Esophagus squamous epithelium (tissue), 5 donors: ENCODE measurements around the gene SPRR2E. TPM values are rescaled to one million over a fixed set of nuclear protein-coding genes. Genes with fewer than 3 reads are reported as not detected.
"Not testable (repeated sequence)": the region's sequence is repeated elsewhere in the genome, so short reads cannot be mapped to it uniquely, and the experiment has no call there.

ENCODE experiments used
- DNase-seq: peaks from one replicate; lab custom pipeline; 2025; lab: John Stamatoyannopoulos, UW
- H3K27ac ChIP-seq, 4 donors: fragments of 200-600 bp; sonication (generic); one replicate each; pipeline ENCODE4 v1.5.1; 2016 to 2019; ENCODE audit warnings: mild to moderate bottlenecking in 1 of 4
- H3K27me3 ChIP-seq, 4 donors: fragments of 200-600 bp; sonication (generic); 1 replicate in 3 of 4; 2 replicates in 1 of 4; pipeline versions ENCODE4 v1.5.1 to v1.6.0; 2017 to 2021; ENCODE audit warnings: antibody characterized with exemption in 1 of 4
- H3K36me3 ChIP-seq, 3 donors: fragments of 200-600 bp; sonication (generic); one replicate each; pipeline ENCODE4 v1.5.1; 2016 to 2019
- H3K4me1 ChIP-seq, 3 donors: fragments of 200-600 bp; sonication (generic); one replicate each; pipeline ENCODE4 v1.5.1; 2017 to 2019
- H3K4me3 ChIP-seq, 4 donors: fragments of 200-600 bp; sonication (generic); 1 replicate in 3 of 4; 2 replicates in 1 of 4; pipeline ENCODE4 v1.5.1; 2016 to 2019; ENCODE audit warnings: mild to moderate bottlenecking in 2 of 4, moderate library complexity in 1 of 4
- H3K9me3 ChIP-seq, 3 donors: fragments of 200-600 bp; sonication (generic); one replicate each; pipeline ENCODE4 v1.5.1; 2016 to 2019
- POLR2A ChIP-seq, 4 donors: fragments of 450-650 bp; IDR thresholded peaks; one replicate each; pipeline ENCODE4 v1.6.1; 2017; ENCODE audit warnings: antibody characterized with exemption in 4 of 4, mild to moderate bottlenecking in 4 of 4, moderate library complexity in 3 of 4
- WGBS, 2 donors: methylation state at CpG; one replicate each; pipeline ENCODE4 v1.1.5; 2018; 5-methylcytosine and 5-hydroxymethylcytosine counted together
- intact Hi-C: fragments of 100-400 bp; cut with DNase I; formaldehyde crosslinking; loops from one replicate; pipeline ENCODE4 v1.15.0; 2022
- total RNA-seq, 4 donors: library from RNA; depleted of rRNA; stranded (reverse); fragments of >200 nt; gene quantifications; one replicate each; pipeline ENCODE4 v1.1.0, GENCODE V29; 2016
- TF ChIP-seq, protein P1 (sequence below), 6 experiments: fragments of 450-650 bp in 4 of 6; fragments of 200-600 bp in 2 of 6; sonication (generic) in 2 of 6; IDR thresholded peaks; one replicate each; pipeline ENCODE4 v1.5.1; 2016 to 2019; ENCODE audit warnings: antibody characterized with exemption in 6 of 6, mild to moderate bottlenecking in 4 of 6, moderate library complexity in 4 of 6
- donor health status: DM: yes; HTN: yes; CAD: no.

SPRR2E gene
- total RNA-seq, 4 donors from 2014 or later: 4.0 to 3,177 (median 449) TPM

DNA sequence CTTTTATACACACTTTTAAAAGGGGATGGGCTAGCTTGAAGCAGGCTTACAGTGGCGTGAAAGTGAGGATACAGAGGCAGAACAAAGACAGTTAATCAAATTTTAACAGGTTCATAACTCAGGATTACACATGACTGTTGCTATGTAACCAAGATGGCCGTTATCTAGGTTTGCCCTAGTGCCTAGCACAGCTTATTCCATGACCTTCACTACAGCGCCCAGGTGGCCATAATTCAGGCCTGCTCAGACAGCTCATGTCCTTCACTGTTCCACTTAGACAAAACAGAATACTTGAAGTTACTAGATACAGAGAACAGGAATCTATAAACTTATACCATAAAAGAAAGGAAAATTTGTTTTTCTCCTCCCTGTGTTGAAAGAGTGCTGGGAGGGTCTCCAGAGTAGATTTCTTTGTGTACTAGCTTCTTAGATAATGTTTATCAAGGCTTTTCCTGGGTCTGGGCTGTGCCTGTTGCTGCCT is 25.2 kb upstream of the SPRR2E start:
- H3K36me3 ChIP-seq: no peaks in the 10 kb centered on the region
- intact Hi-C loops: no loop called here
- H3K4me3 ChIP-seq: no peak overlapping the region
- TF ChIP-seq, protein P1, sequence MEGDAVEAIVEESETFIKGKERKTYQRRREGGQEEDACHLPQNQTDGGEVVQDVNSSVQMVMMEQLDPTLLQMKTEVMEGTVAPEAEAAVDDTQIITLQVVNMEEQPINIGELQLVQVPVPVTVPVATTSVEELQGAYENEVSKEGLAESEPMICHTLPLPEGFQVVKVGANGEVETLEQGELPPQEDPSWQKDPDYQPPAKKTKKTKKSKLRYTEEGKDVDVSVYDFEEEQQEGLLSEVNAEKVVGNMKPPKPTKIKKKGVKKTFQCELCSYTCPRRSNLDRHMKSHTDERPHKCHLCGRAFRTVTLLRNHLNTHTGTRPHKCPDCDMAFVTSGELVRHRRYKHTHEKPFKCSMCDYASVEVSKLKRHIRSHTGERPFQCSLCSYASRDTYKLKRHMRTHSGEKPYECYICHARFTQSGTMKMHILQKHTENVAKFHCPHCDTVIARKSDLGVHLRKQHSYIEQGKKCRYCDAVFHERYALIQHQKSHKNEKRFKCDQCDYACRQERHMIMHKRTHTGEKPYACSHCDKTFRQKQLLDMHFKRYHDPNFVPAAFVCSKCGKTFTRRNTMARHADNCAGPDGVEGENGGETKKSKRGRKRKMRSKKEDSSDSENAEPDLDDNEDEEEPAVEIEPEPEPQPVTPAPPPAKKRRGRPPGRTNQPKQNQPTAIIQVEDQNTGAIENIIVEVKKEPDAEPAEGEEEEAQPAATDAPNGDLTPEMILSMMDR (IDR thresholded peaks at IDR 0.05): no peak
- no peak for TF ChIP-seq POLR2A (IDR thresholded peaks at IDR 0.05)
- H3K4me1 ChIP-seq: peaks cover 0 to 18% (median 0%) of the 10 kb centered on the region in 3 donors
- no peak overlapping the region for H3K27ac ChIP-seq
- H3K9me3 ChIP-seq: no peaks in the 10 kb centered on the region
- WGBS, 2 donors: 56 to 63% methylated on average over 3 of the region's 3 CpGs
- no peaks in the 10 kb centered on the region for H3K27me3 ChIP-seq
- no peak for DNase-seq

DNA sequence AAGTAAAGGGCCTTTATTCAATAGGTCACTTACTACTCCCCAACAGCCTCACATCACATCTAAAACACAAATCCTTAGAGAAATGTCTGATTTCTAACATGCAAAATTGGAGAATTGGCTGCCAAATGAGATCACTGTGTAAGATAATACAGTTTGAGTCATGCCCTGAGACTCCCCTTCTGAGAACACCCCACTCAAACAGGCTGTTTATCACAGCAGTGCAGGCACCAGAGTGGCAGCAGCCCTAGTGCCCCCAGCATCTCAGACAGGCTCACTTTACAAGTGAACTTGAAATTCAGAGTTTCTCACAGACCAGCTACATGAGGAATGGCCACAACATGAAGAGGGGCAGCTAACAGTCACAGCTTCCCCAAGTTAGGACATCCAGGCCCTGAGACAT is 20.9 kb upstream of the SPRR2E start:
- H3K4me3 ChIP-seq, H3K36me3 ChIP-seq, H3K4me1 ChIP-seq, H3K9me3 ChIP-seq, DNase-seq, H3K27ac ChIP-seq, intact Hi-C loops, H3K27me3 ChIP-seq: not testable (repeated sequence)

DNA sequence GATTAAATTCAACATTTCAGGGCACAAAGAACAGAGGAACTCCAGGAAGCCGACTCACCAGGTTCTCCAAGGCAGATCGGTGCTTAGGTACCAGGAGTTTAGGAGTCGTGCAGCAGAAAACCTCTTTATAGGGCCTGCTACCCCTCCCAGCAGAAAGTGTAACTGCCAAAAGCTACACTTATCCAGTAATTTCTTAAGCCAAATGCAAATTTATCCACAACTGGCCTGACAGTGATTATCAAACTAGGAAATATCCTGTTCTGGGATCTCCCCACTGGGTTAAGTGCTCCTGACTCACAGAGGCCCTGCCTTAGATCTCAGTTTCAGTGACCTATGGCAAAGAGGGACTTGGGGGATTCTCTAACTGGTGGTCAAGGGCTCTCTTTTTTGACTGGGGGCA is 19.1 kb upstream of the SPRR2E start, which contains the start of gene SPRR2F:
SPRR2F (minus strand) TSS at position 101 of the 400 bp plus-strand sequence. CDS start 783 bp downstream, outside the sequence.
- no peaks in the 10 kb centered on the region for H3K36me3 ChIP-seq
- no peaks in the 10 kb centered on the region for H3K9me3 ChIP-seq
- no peak for DNase-seq
- WGBS, 2 donors: 71 to 78% methylated on average over 3 of the region's 3 CpGs
- H3K4me3 ChIP-seq: no peak within 1 kb of the TSS
- H3K27me3 ChIP-seq: no peaks in the 10 kb centered on the region
- H3K4me1 ChIP-seq: no peaks in the 10 kb centered on the region
- no peak within 1 kb of the TSS for H3K27ac ChIP-seq
- TF ChIP-seq POLR2A (IDR thresholded peaks at IDR 0.05): no peak
- TF ChIP-seq, protein P1 (IDR thresholded peaks at IDR 0.05): no peak
- intact Hi-C loops: no loop called here

DNA sequence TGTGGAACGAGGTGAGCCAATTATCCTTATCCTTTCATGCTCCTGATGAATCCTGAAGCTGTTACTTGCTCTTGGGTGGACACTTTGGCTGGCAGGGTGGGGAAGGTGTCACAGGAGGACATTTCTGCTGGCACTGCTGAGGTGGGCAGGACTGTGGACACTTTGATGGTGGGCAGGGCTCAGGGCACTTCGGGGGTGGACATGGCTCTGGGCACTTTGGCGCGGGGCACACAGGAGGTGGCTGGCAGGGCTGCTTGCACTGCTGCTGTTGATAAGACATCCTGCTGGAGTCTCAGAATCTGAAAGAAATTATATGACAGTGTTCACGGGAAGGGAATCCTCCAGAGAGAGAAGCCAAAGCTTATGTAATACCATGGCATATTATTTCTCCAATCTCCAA is 18.1 kb upstream of the SPRR2E start:
- H3K27ac ChIP-seq, H3K27me3 ChIP-seq, H3K9me3 ChIP-seq, H3K36me3 ChIP-seq, DNase-seq, H3K4me3 ChIP-seq, H3K4me1 ChIP-seq, intact Hi-C loops: not testable (repeated sequence)
- WGBS, 2 donors: 74 to 88% methylated on average over 4 to 5 of the region's 5 CpGs

DNA sequence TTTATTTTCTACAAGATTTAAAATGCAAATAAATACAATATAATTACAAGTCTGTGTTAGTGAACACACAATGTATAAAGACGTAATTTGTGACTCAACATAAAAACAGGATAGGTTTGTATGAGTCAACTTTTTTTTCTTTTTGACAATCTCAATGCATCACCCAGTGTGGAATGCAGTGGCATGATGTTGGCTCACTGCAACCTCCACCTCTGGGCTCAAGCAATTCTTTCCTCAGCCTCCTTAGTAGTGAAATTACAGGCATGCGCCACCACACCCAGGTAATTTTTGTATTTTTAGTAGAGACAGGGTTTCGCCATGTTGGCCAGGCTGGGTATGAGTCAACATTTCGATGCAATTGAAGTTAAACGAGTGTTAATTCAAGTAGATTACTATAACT is 5.9 kb upstream of the SPRR2E start:
- H3K27me3 ChIP-seq: no peaks in the 10 kb centered on the region
- H3K4me1 ChIP-seq: peaks cover 0 to 9% (median 0%) of the 10 kb centered on the region in 3 donors
- no peaks in the 10 kb centered on the region for H3K9me3 ChIP-seq
- no peak for DNase-seq
- H3K27ac ChIP-seq: peak overlapping the region in 3 of 4 donors; percentile 45 to 66 (median 56)
- TF ChIP-seq, protein P1 (IDR thresholded peaks at IDR 0.05): peak in 1 of 6 experiments; percentile 11
- TF ChIP-seq POLR2A (IDR thresholded peaks at IDR 0.05): no peak
- intact Hi-C loops: no loop called here
- WGBS, 2 donors: 51 to 62% methylated on average over 5 of the region's 5 CpGs
- no peak overlapping the region for H3K4me3 ChIP-seq
- H3K36me3 ChIP-seq: no peaks in the 10 kb centered on the region

DNA sequence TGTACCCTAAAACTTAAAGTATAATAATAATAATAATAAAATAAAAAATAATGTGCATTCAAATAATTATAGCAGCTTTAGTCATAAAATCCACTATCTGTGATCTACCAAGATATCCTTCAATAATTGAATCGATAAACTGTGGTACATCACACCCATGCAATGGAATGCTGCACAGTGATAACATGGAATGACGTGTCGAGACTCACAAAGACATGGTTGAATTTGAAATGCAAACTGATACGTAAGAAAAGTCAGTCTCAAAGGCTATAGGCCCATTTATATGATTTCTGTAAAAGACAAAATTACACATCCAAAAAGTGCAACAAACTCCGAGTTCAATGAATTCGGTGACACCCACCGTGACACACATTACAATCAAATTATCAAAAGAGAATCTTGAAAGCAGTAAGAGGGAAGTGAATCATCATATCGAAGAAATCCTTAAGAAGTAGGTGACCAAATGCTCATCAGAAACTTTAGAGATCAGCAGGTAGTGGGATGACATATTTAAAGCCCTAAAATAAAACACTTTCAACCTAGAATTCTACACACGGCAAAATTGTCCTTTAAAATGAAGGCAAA is 5.2 kb upstream of the SPRR2E start:
- Histone ChIP-seq H3K27ac (peak overlapping the region in 3 of 4 donors; percentile 45 to 66 (median 56)), H3K36me3 (no peaks in the 10 kb centered on the region), H3K4me3 (no peak overlapping the region), H3K4me1 (peaks cover 0 to 9% (median 0%) of the 10 kb centered on the region in 3 donors), H3K27me3 (no peaks in the 10 kb centered on the region), H3K9me3 (no peaks in the 10 kb centered on the region)
- TF ChIP-seq, protein P1 (IDR thresholded peaks at IDR 0.05): no peak
- TF ChIP-seq POLR2A (IDR thresholded peaks at IDR 0.05): no peak
- intact Hi-C loops: no loop called here
- 73 to 85% methylated on average over 9 of the region's 9 CpGs for WGBS, 2 donors
- no peak for DNase-seq
